Esophagus muscularis mucosa (tissue), 3 donors: ENCODE measurements around the gene GAS2L1.

ENCODE experiments used
- CTCF ChIP-seq, 3 experiments: fragments of 200-600 bp in 2 of 3; fragments of 450-650 bp in 1 of 3; sonication (generic) in 2 of 3; IDR thresholded peaks; one replicate each; pipeline ENCODE4 v1.5.1; 2017 to 2019; ENCODE audit warnings: antibody characterized with exemption in 3 of 3, mild to moderate bottlenecking in 2 of 3, moderate library complexity in 1 of 3
- POLR2A ChIP-seq: fragments of 450-650 bp; IDR thresholded peaks from one replicate; pipeline ENCODE4 v1.6.1; 2017; ENCODE audit warnings: antibody characterized with exemption, moderate library complexity, mild to moderate bottlenecking, low read depth
- POLR2AphosphoS5 ChIP-seq, 2 donors: sonication (generic); formaldehyde crosslinking; IDR thresholded peaks; one replicate each; pipeline ENCODE4 v1.6.1; 2017; ENCODE audit warnings: antibody characterized with exemption in 2 of 2

GRCh38 chr22:29311464-29312217, 5.2 kb downstream of the GAS2L1 start:
- TF ChIP-seq POLR2A, result no peak
- no peak for TF ChIP-seq CTCF (IDR thresholded peaks at IDR 0.05)
- no peak for TF ChIP-seq POLR2AphosphoS5 (IDR thresholded peaks at IDR 0.05)
